SH-SY5Y (cell line): ENCODE data around the gene BRD3OS.

Source experiments
- GATA2 ChIP-seq: IDR thresholded peaks from 2 replicates; pipeline ENCODE4 v1.6.1; 2011; ENCODE audit warnings: mild to moderate bottlenecking, low read depth, low read length
- GATA3 ChIP-seq: IDR thresholded peaks from 2 replicates; pipeline ENCODE4 v1.6.1; 2011; ENCODE audit warnings: low read depth, mild to moderate bottlenecking, low read length, moderate library complexity

Gene BRD3OS

GRCh38 chr9:134069480-134070399, 44.5 kb downstream of the BRD3OS start:
- TF ChIP-seq GATA3 (no peak), GATA2 (no peak)

GRCh38 chr9:134071149-134071548, 45.9 kb downstream of the BRD3OS start:
- TF ChIP-seq GATA2 (no peak), GATA3 (no peak)

- TF ChIP-seq GATA2: no peak
- TF ChIP-seq GATA3: no peak
These were observed 48.2 kb downstream of the BRD3OS start for GRCh38 chr9:134073500-134073899.

GRCh38 chr9:134076644-134077043, 51.4 kb downstream of the BRD3OS start:
- TF ChIP-seq GATA3: no peak
- TF ChIP-seq GATA2: no peak
